Adrenal gland (tissue), 12 donors: ENCODE measurements around the gene TTC23L. TPM values are rescaled to one million over a fixed set of nuclear protein-coding genes. Genes with fewer than 3 reads are reported as not detected.
A peak's percentile ranks its signal among the peaks of the same experiment; 100 is the strongest.
"Not testable (repeated sequence)": the region's sequence is repeated elsewhere in the genome, so short reads cannot be mapped to it uniquely, and the experiment has no call there.

Experiments
- DNase-seq, 7 donors: peaks; one replicate each; pipeline ENCODE4 v3.0.0-alpha.2; 2019 to 2020
- H3K27ac ChIP-seq, 5 donors: fragments of 200-600 bp; sonication (generic) in 4 of 5; 1 replicate in 3 of 5; 2 replicates in 2 of 5; pipeline versions ENCODE4 v1.5.1 to v1.8.0; 2016 to 2020; ENCODE audit warnings: mild to moderate bottlenecking in 1 of 5
- H3K27me3 ChIP-seq: fragments of 200-600 bp; 2 replicates; pipeline ENCODE4 v1.8.0; 2021
- H3K36me3 ChIP-seq, 2 donors: fragments of 200-600 bp; replicated peaks in 1 of 2; 1 replicate in 1 of 2; 2 replicates in 1 of 2; pipeline versions ENCODE4 v1.5.1 to v1.8.0; 2018 to 2022
- H3K4me1 ChIP-seq, 2 donors: fragments of 200-600 bp; replicated peaks in 1 of 2; 1 replicate in 1 of 2; 2 replicates in 1 of 2; pipeline versions ENCODE4 v1.5.1 to v1.8.0; 2018 to 2021
- H3K4me3 ChIP-seq, 4 donors: fragments of 200-600 bp; sonication (generic) in 3 of 4; one replicate each; pipeline ENCODE4 v1.5.1; 2016 to 2018
- H3K9me3 ChIP-seq, 3 donors: fragments of 200-600 bp; sonication (generic) in 1 of 3; replicated peaks in 1 of 3; 1 replicate in 2 of 3; 2 replicates in 1 of 3; pipeline versions ENCODE4 v1.5.1 to v1.8.0; 2016 to 2021
- CTCF ChIP-seq, 6 experiments: fragments of 450-650 bp in 4 of 6; fragments of 200-600 bp in 2 of 6; sonication (generic) in 1 of 6; IDR thresholded peaks; 1 replicate in 5 of 6; 2 replicates in 1 of 6; pipeline versions ENCODE4 v1.5.1 to v1.8.0; 2016 to 2021; ENCODE audit warnings: antibody characterized with exemption in 6 of 6, mild to moderate bottlenecking in 2 of 6, moderate library complexity in 1 of 6
- POLR2A ChIP-seq, 2 donors: fragments of 450-650 bp; IDR thresholded peaks; one replicate each; pipeline ENCODE4 v1.6.1; 2017; ENCODE audit warnings: antibody characterized with exemption in 2 of 2, mild to moderate bottlenecking in 2 of 2, moderate library complexity in 1 of 2
- WGBS, 4 donors: extraction: QIAGEN DNeasy Blood & Tissue Kit in 2 of 4; methylation state at CpG; one replicate each; pipeline versions ENCODE4 v1.1.5 to v1.1.7; 2013 to 2017; 5-methylcytosine and 5-hydroxymethylcytosine counted together
- intact Hi-C, 2 donors: fragments of 100-400 bp; cut with DNase I; formaldehyde crosslinking; loops; one replicate each; pipeline versions ENCODE4 v1.14.1 to v1.15.0; 2022 to 2023
- polyA plus RNA-seq, 3 donors: library from polyadenylated mRNA; stranded (reverse); fragments of 200-250 nt in 2 of 3; fragments of 350-450 nt in 1 of 3; fragmentation: Illumina TruSeq in 1 of 3; extraction: RNeasy Lipid Tissue Mini Kit (QIAGEN cat#74804) in 1 of 3; gene quantifications; one replicate each; pipeline ENCODE4 v1.2.3, GENCODE V29; 2013 to 2014
- total RNA-seq, 9 donors: library from RNA; depleted of rRNA in 4 of 9; stranded (reverse); fragments of >200 nt in 4 of 9; fragments of 120-200 nt in 1 of 9; fragmentation: NEBNext Ultra II Directional in 1 of 9; extraction: Animal tissue kit (Norgen Biotek cat#: 25700) in 1 of 9; gene quantifications; one replicate each; pipeline versions ENCODE4 v1.1.0 to v1.2.4, GENCODE V29; 2013 to 2023
- donor health status: healthy with polysubstance abuse.
- donor health status: Bipolar disorder and iron deficiency.
- donor health status: DM: yes; HTN: yes; CAD: no.
- donor health status: DM: no; HTN: no; CAD: no.
- donor health status: DM: no; HTN: no; CAD: no.
- donor health status: DM: yes; HTN: yes; CAD: no.

TTC23L gene
- total and polyA plus RNA-seq, 12 donors: 0.40 to 4.8 (median 2.9) TPM; not detected in 2

GRCh38 chr5:34918025-34918424 lies 79.1 kb downstream of the TTC23L start:
- Histone ChIP-seq H3K4me3 (no peak overlapping the region), H3K27ac (no peak overlapping the region), H3K36me3 (peaks cover 0 to 31% of the 10 kb centered on the region in 2 donors), H3K27me3 (no peaks in the 10 kb centered on the region), H3K9me3 (no peaks in the 10 kb centered on the region), H3K4me1 (peaks cover 22 to 35% of the 10 kb centered on the region in 2 donors)
- no peak for TF ChIP-seq POLR2A (IDR thresholded peaks at IDR 0.05)
- TF ChIP-seq CTCF (IDR thresholded peaks at IDR 0.05): no peak
- intact Hi-C loops: no loop called here
- 85 to 90% (median 89%) methylated on average over 4 of the region's 4 CpGs for WGBS, 4 donors
- no peak for DNase-seq

- peaks cover 21 to 33% of the 10 kb centered on the region in 2 donors for H3K4me1 ChIP-seq
- no peak overlapping the region for H3K4me3 ChIP-seq
- intact Hi-C loops: no loop called here
- 77 to 87% (median 82%) methylated on average over 4 of the region's 4 CpGs for WGBS, 4 donors
- H3K27me3 ChIP-seq: no peaks in the 10 kb centered on the region
- no peak overlapping the region for H3K27ac ChIP-seq
- no peaks in the 10 kb centered on the region for H3K9me3 ChIP-seq
- no peak for TF ChIP-seq CTCF (IDR thresholded peaks at IDR 0.05)
- no peak for DNase-seq
- H3K36me3 ChIP-seq: peaks cover 0 to 42% of the 10 kb centered on the region in 2 donors
Observed at GRCh38 chr5:34919077-34919476, 80.1 kb downstream of the TTC23L start.

- H3K27me3 ChIP-seq, intact Hi-C loops, H3K4me1 ChIP-seq, DNase-seq, H3K27ac ChIP-seq, H3K9me3 ChIP-seq, H3K4me3 ChIP-seq: not testable (repeated sequence)
- peaks cover 0 to 69% of the 10 kb centered on the region in 2 donors for H3K36me3 ChIP-seq
- WGBS, 4 donors: 86 to 92% (median 90%) methylated on average over 9 of the region's 9 CpGs
Observed at GRCh38 chr5:34923256-34923655, 84.3 kb downstream of the TTC23L start.

- intact Hi-C loops: no loop called here
- Histone ChIP-seq H3K27ac (peak overlapping the region in 1 of 5 donors; percentile 63), H3K4me1 (peaks cover 0 to 14% of the 10 kb centered on the region in 2 donors), H3K27me3 (no peaks in the 10 kb centered on the region), H3K9me3 (no peaks in the 10 kb centered on the region), H3K36me3 (peaks cover 0 to 69% of the 10 kb centered on the region in 2 donors), H3K4me3 (no peak overlapping the region)
- DNase-seq: peak in 3 of 7 donors; percentile 36 to 50 (median 39)
- WGBS, 4 donors: 35 to 51% (median 46%) methylated on average over 3 of the region's 3 CpGs
- TF ChIP-seq POLR2A (IDR thresholded peaks at IDR 0.05) (no peak), CTCF (IDR thresholded peaks at IDR 0.05) (no peak)
Observed at GRCh38 chr5:34923694-34924461, 84.9 kb downstream of the TTC23L start.

GRCh38 chr5:34924462-34924765 lies 85.5 kb downstream of the TTC23L start:
- H3K4me1 ChIP-seq: peaks cover 0 to 15% of the 10 kb centered on the region in 2 donors
- no peaks in the 10 kb centered on the region for H3K27me3 ChIP-seq
- no peaks in the 10 kb centered on the region for H3K9me3 ChIP-seq
- TF ChIP-seq POLR2A (IDR thresholded peaks at IDR 0.05) (no peak), CTCF (IDR thresholded peaks at IDR 0.05) (no peak)
- no peak for DNase-seq
- intact Hi-C loops: no loop called here
- H3K27ac ChIP-seq: peak overlapping the region in 1 of 5 donors; percentile 63
- H3K4me3 ChIP-seq: no peak overlapping the region
- H3K36me3 ChIP-seq: peaks cover 0 to 69% of the 10 kb centered on the region in 2 donors
